Transverse colon (tissue), 4 donors: Measurements from ENCODE around the gene RHBDD3. TPM values are rescaled to one million over a fixed set of nuclear protein-coding genes. Genes with fewer than 3 reads are reported as not detected.
"Not testable (repeated sequence)": the region's sequence is repeated elsewhere in the genome, so short reads cannot be mapped to it uniquely, and the experiment has no call there.

Experiments
- DNase-seq: peaks from one replicate; pipeline ENCODE4 v3.0.0-alpha.2; 2019
- H3K27ac ChIP-seq, 4 donors: fragments of 200-600 bp; sonication (generic); 2 replicates each; pipeline ENCODE4 v1.5.1; 2016 to 2018; ENCODE audit warnings: inconsistent platforms in 4 of 4
- H3K27me3 ChIP-seq: fragments of 200-600 bp; sonication (generic); 2 replicates; pipeline ENCODE4 v1.5.1; 2017; ENCODE audit warnings: inconsistent platforms
- H3K36me3 ChIP-seq, 4 donors: fragments of 200-600 bp; sonication (generic); 2 replicates each; pipeline ENCODE4 v1.5.1; 2017 to 2019; ENCODE audit warnings: inconsistent platforms in 4 of 4
- H3K4me1 ChIP-seq, 4 donors: fragments of 200-600 bp; sonication (generic); 2 replicates each; pipeline ENCODE4 v1.5.1; 2017 to 2020; ENCODE audit warnings: inconsistent platforms in 4 of 4
- H3K4me3 ChIP-seq, 4 donors: fragments of 200-600 bp; sonication (generic); 1 replicate in 1 of 4; 2 replicates in 3 of 4; pipeline versions ENCODE4 v1.5.1 to v1.6.1; 2017 to 2019; ENCODE audit warnings: inconsistent platforms in 4 of 4
- H3K9me3 ChIP-seq, 2 donors: fragments of 200-600 bp; sonication (generic); 2 replicates each; pipeline ENCODE4 v1.5.1; 2017 to 2019; ENCODE audit warnings: inconsistent platforms in 2 of 2
- EP300 ChIP-seq: sonication (generic); formaldehyde crosslinking; IDR thresholded peaks from one replicate; pipeline ENCODE4 v1.6.1; 2017; ENCODE audit warnings: antibody characterized with exemption, low read depth
- POLR2A ChIP-seq: fragments of 450-650 bp; IDR thresholded peaks from one replicate; pipeline ENCODE4 v1.6.1; 2016; ENCODE audit warnings: antibody characterized with exemption, mild to moderate bottlenecking, moderate library complexity
- POLR2AphosphoS5 ChIP-seq, 3 donors: sonication (generic); formaldehyde crosslinking; IDR thresholded peaks; one replicate each; pipeline ENCODE4 v1.6.1; 2016; ENCODE audit warnings: antibody characterized with exemption in 3 of 3
- WGBS, 2 donors: methylation state at CpG; one replicate each; pipeline ENCODE4 v1.1.5; 2018; ENCODE audit warnings: low coverage in 1 of 2; 5-methylcytosine and 5-hydroxymethylcytosine counted together
- in situ Hi-C, 4 donors: fragments of 200-750 bp; cut with MboI; loops; one replicate each; pipeline versions ENCODE4 v1.15.0 to v1.15.1; 2017; ENCODE audit warnings: low sequenced_read_pairs in 3 of 4, low pct_ligation_motif_present in 1 of 4, low pct_unique_long_range_greater_than_20kb in 1 of 4
- intact Hi-C: fragments of 100-400 bp; cut with DNase I; formaldehyde crosslinking; loops from one replicate; pipeline ENCODE4 v1.15.1; 2023; ENCODE audit warnings: low total_unique reads
- total RNA-seq, 4 donors: library from RNA; depleted of rRNA; stranded (reverse); fragments of >200 nt; gene quantifications; one replicate each; pipeline ENCODE4 v1.1.0, GENCODE V29; 2016
- TF ChIP-seq, protein P1 (sequence below), 5 experiments: fragments of 200-600 bp in 3 of 5; fragments of 450-650 bp in 2 of 5; sonication (generic) in 3 of 5; IDR thresholded peaks; 1 replicate in 2 of 5; 2 replicates in 3 of 5; pipeline ENCODE4 v1.5.1; 2016 to 2017; ENCODE audit warnings: antibody characterized with exemption in 5 of 5, inconsistent platforms in 3 of 5, mild to moderate bottlenecking in 2 of 5, moderate library complexity in 1 of 5

RHBDD3 gene
- total RNA-seq, 4 donors from 2014 or later: 20.9 to 131 (median 31.5) TPM

DNA sequence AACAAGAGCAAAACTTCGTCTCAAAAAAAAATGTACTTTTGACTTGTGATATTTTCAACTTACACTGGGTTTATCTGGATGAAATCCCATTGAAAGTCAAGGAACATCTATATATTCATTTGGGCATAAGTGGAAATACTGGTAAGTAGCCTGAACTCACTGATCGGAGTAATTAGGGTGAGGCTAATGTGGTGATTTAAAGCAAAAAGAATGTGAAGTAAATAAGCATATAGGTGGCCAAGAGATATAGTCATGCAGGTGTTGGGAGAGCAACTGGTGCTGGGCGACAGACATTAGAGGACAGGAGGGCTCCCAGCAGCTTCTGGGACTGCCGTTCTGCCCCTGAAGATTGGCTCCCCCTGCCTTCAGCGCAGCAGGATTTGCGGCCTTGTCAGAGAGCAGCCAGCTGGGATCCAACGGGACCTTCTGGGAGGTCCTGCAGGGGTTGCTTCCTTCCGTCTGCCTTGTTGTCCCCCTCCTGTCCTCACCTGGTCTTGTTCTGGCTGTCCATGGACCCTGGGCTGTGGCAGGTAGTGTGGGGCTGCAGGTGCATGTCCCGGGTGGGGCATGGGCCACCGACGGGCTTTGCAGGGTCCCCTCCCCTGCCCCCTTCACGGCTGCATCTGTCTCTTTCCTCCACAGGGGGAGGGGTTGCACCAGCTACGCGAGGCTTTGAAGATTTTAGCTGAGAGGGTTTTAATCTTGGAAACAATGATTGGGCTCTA is 14.1 kb downstream of the RHBDD3 start:
- no peaks in the 10 kb centered on the region for H3K27me3 ChIP-seq
- WGBS, 2 donors: 79 to 100% methylated on average over 3 to 12 of the region's 14 CpGs
- DNase-seq: no peak
- no peaks in the 10 kb centered on the region for H3K4me1 ChIP-seq
- intact Hi-C loops (no loop called here), in situ Hi-C loops (no loop called here)
- no peak overlapping the region for H3K27ac ChIP-seq
- TF ChIP-seq, protein P1, sequence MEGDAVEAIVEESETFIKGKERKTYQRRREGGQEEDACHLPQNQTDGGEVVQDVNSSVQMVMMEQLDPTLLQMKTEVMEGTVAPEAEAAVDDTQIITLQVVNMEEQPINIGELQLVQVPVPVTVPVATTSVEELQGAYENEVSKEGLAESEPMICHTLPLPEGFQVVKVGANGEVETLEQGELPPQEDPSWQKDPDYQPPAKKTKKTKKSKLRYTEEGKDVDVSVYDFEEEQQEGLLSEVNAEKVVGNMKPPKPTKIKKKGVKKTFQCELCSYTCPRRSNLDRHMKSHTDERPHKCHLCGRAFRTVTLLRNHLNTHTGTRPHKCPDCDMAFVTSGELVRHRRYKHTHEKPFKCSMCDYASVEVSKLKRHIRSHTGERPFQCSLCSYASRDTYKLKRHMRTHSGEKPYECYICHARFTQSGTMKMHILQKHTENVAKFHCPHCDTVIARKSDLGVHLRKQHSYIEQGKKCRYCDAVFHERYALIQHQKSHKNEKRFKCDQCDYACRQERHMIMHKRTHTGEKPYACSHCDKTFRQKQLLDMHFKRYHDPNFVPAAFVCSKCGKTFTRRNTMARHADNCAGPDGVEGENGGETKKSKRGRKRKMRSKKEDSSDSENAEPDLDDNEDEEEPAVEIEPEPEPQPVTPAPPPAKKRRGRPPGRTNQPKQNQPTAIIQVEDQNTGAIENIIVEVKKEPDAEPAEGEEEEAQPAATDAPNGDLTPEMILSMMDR (IDR thresholded peaks at IDR 0.05): no peak
- no peak for TF ChIP-seq EP300
- TF ChIP-seq POLR2A: no peak
- TF ChIP-seq POLR2AphosphoS5 (IDR thresholded peaks at IDR 0.05): no peak
- H3K9me3 ChIP-seq: no peaks in the 10 kb centered on the region
- H3K4me3 ChIP-seq: no peak overlapping the region
- no peaks in the 10 kb centered on the region for H3K36me3 ChIP-seq

DNA sequence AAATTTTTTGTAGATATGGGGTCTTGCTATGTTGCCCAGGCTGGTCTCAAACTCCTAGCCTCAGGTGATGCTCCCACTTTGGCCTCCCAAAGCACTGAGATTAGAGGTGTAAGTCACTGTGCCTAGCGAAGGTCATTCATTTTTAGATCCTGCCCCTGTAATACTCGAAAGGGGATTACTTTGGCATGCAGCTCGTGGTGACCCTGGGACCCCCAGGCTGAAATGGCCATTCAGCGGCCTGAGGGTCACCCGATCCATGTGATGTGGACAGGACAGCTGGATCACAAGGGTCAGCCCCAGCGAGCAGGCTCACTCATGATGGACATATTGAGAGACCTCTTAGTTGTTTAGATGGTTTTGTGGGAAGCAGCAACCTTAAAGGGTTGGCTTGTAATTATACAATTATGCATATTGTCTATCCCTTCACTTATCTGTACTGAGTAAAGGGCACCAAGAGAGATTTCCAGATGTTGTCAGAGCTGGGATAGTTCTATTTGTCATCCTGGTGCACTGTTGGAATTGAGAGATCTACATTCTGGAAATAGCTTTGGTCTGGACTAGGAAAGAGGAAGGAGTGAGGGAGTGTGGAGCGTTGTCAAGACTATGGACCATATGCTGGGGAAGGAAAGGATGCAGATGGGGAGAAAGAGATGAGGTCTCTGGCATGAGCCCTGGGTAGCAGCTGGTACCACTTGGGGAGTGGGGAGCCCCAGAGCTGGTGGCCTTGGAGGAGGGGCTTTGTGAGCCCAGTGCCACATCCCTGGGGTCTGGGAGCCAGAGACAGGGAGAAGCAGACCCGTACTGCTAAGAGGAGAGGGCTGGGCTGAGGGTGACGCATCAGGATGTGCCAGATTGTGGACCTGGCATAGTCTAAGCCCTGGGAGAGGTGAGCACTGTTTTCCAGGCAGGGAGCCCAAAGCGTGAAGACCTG is 15.5 kb downstream of the RHBDD3 start:
- Histone ChIP-seq H3K9me3 (no peaks in the 10 kb centered on the region), H3K4me3 (no peak overlapping the region), H3K36me3 (no peaks in the 10 kb centered on the region), H3K27me3 (no peaks in the 10 kb centered on the region), H3K27ac (no peak overlapping the region), H3K4me1 (no peaks in the 10 kb centered on the region)
- in situ Hi-C loops (no loop called here), intact Hi-C loops (no loop called here)
- no peak for DNase-seq
- no peak for TF ChIP-seq POLR2AphosphoS5 (IDR thresholded peaks at IDR 0.05)
- TF ChIP-seq EP300: no peak
- TF ChIP-seq, protein P1 (IDR thresholded peaks at IDR 0.05): no peak
- TF ChIP-seq POLR2A: no peak
- 94 to 100% methylated on average over 1 to 10 of the region's 10 CpGs for WGBS, 2 donors

DNA sequence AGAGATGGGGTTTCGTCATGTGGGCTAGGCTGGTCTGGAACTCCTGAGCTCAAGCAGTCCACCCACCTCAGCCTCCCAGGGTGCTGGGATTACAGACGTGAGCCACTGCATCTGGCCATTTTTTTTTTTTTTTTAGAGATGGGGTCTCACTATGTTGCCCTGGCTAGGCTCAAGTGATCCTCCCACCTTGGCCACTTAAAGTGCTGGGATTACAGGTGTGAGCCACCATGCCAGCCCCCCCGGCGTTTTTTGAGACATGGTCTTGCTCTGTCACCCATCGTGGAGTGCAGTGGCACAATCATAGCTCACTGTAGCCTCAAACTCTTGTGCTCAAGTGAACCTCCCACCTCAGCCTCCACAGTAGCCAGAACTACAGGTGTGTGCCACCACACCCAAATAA is 16.5 kb downstream of the RHBDD3 start:
- Histone ChIP-seq H3K9me3 (no peaks in the 10 kb centered on the region), H3K4me3 (no peak overlapping the region), H3K27ac (no peak overlapping the region), H3K4me1 (no peaks in the 10 kb centered on the region), H3K36me3 (no peaks in the 10 kb centered on the region), H3K27me3 (no peaks in the 10 kb centered on the region)
- intact Hi-C loops: no loop called here
- WGBS, 2 donors: 87 to 91% methylated on average over 4 to 5 of the region's 5 CpGs
- DNase-seq: no peak
- in situ Hi-C loops: no loop called here
- TF ChIP-seq, protein P1 (IDR thresholded peaks at IDR 0.05): no peak

DNA sequence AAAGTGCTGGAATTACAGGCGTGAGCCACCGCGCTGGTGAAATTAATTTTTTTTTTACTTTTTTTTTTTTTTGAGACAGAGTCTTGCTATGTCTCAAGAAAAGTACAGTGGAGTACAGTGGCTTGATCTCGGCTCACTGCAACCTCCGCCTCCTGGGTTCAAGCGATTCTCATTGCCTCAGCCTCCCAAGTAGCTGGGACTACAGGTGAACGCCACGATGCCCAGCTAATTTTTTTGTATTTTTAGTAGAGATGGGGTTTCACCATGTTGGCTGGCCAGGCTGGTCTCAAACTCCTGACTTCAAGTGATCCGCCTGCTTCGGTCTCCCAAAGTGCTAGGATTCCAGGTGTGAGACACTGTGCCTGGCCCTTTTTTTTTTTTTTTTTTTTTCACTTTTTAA is 19.9 kb downstream of the RHBDD3 start:
- not testable (repeated sequence) for DNase-seq
- in situ Hi-C loops: loop anchor here in 2 of 4 donors (25.0 kb wide), 2 partner anchors 386 to 661 kb away; no protein-coding TSS in a partner anchor
- 88 to 96% methylated on average over 8 to 10 of the region's 10 CpGs for WGBS, 2 donors

More for the DNA sequence above, 19.9 kb downstream of the RHBDD3 start:
- H3K9me3 ChIP-seq, H3K27me3 ChIP-seq, H3K4me1 ChIP-seq, intact Hi-C loops, H3K27ac ChIP-seq, H3K4me3 ChIP-seq, H3K36me3 ChIP-seq: not testable (repeated sequence)
